ENCODE measurements around the gene DNAJC25.

Gene DNAJC25

GRCh38 chr9:111696796-111697195 lies 65.7 kb downstream of the DNAJC25 start:
- Mint-ChIP-seq H3K4me3 (no peak overlapping the region), H3K27ac (ENCODE audit: low read depth) (no peak overlapping the region), H3K9me3 (no peaks in the 10 kb centered on the region), H3K27me3 (no peaks in the 10 kb centered on the region), H3K36me3 (ENCODE audit: insufficient read depth) (peaks cover 2% of the 10 kb centered on the region), H3K4me1 (peaks cover 6% of the 10 kb centered on the region)
- DNase-seq (ENCODE audit: low spot score in 2 of 2): no peak
- ATAC-seq (replicated peaks; ENCODE audit: extremely low read depth, poor library complexity, severe bottlenecking): no peak

- Mint-ChIP-seq H3K9me3 (no peaks in the 10 kb centered on the region), H3K27me3 (no peaks in the 10 kb centered on the region), H3K4me1 (peaks cover 6% of the 10 kb centered on the region), H3K36me3 (ENCODE audit: insufficient read depth) (peaks cover 2% of the 10 kb centered on the region), H3K27ac (ENCODE audit: low read depth) (no peak overlapping the region), H3K4me3 (no peak overlapping the region)
- no peak for DNase-seq (ENCODE audit: low spot score in 2 of 2)
- ATAC-seq (replicated peaks; ENCODE audit: extremely low read depth, poor library complexity, severe bottlenecking): no peak
Measured at GRCh38 chr9:111700776-111701175, 69.6 kb downstream of the DNAJC25 start.

Measured in central memory CD8-positive, alpha-beta T cell (primary cell).